HepG2 (cell line): ENCODE measurements around the gene NPB. TPM values are rescaled to one million over a fixed set of nuclear protein-coding genes. Genes with fewer than 3 reads are reported as not detected.

Experiments used
- ATAC-seq: fragments of 200-7000 bp; cut with Tn5 transposase; 3 replicates; pipeline ENCODE4 v1.9.1; 2020; ENCODE audit warnings: mild to moderate bottlenecking, moderate library complexity
- BruUV-seq: library from RNA; stranded (reverse); fragments of 400-500 nt; replicated peaks from 2 replicates; lab custom pipeline; 2021; lab: Mats Ljungman, UMichigan
- CTCF ChIA-PET: fragments of 300-600 bp; formaldehyde crosslinking; extraction: SDS; loops from one replicate; lab custom pipeline; 2021; ENCODE audit warnings: low total read pairs, inconsistent platforms, low intra/inter-chr PET ratio; lab: Yijun Ruan, JAX
- POLR2A ChIA-PET: fragments of 350-600 bp; sonication (Branson Sonifier 250); formaldehyde crosslinking; loops from one replicate; lab custom pipeline; 2020; ENCODE audit warnings: antibody characterized with exemption, inconsistent platforms; lab: Yijun Ruan, JAX
- DNase-seq: peaks from one replicate; pipeline ENCODE4 v3.0.0-alpha.2; 2015; ENCODE audit warnings: low spot score
- FAIRE-seq: peaks from 3 replicates; lab custom pipeline; 2011; peaks lifted over from hg19 to GRCh38; lab: Jason Lieb, UNC
- H2AFZ ChIP-seq: one replicate; pipeline ENCODE4 v1.6.1; 2011; ENCODE audit warnings: low read length, inconsistent platforms
- H3K27ac ChIP-seq: fragments of 300-600 bp; 3 replicates; pipeline ENCODE4 v1.8.0; 2011; ENCODE audit warnings: mixed run types, mild to moderate bottlenecking, mixed read lengths, low read length, inconsistent platforms; ENCODE audit not compliant: insufficient read depth; ENCODE audit errors: extremely low read length
- H3K27me3 ChIP-seq, 2 experiments: fragments of 200-600 bp in 1 of 2; 2 replicates in 1 of 2; 3 replicates in 1 of 2; pipeline versions ENCODE4 v1.6.0 to v1.8.0; 2011; ENCODE audit warnings: low read length in 2 of 2, mild to moderate bottlenecking in 2 of 2, moderate library complexity in 2 of 2, inconsistent platforms in 1 of 2; ENCODE audit not compliant: insufficient read depth in 2 of 2, control insufficient read depth in 1 of 2
- H3K36me3 ChIP-seq, 2 experiments: fragments of 200-600 bp in 1 of 2; replicated peaks in 1 of 2; 2 replicates in 1 of 2; 3 replicates in 1 of 2; pipeline versions ENCODE4 v1.5.1 to v1.8.0; 2011; ENCODE audit warnings: low read length in 2 of 2, inconsistent platforms in 1 of 2; ENCODE audit not compliant: insufficient read depth in 2 of 2, control insufficient read depth in 1 of 2
- H3K4me1 ChIP-seq: 2 replicates; pipeline ENCODE4 v1.5.1; 2012; ENCODE audit warnings: low read length, inconsistent platforms; ENCODE audit not compliant: insufficient read depth
- H3K4me2 ChIP-seq: 2 replicates; pipeline ENCODE4 v1.6.0; 2011; ENCODE audit warnings: low read depth, low read length, inconsistent platforms
- H3K4me3 ChIP-seq, 3 experiments: fragments of 200-600 bp in 1 of 3; sonication (generic), shearing (Covaris generic) in 1 of 3; replicated peaks in 1 of 3; 2 replicates each; pipeline ENCODE4 v1.5.1; 2011 to 2016; ENCODE audit warnings: low read length in 3 of 3, inconsistent platforms in 2 of 3, low read depth in 2 of 3, mild to moderate bottlenecking in 2 of 3, control low read depth in 1 of 3, mixed read lengths in 1 of 3; ENCODE audit not compliant: insufficient read depth in 1 of 3
- H3K79me2 ChIP-seq: one replicate; pipeline ENCODE4 v1.6.1; 2011; ENCODE audit warnings: low read length, inconsistent platforms; ENCODE audit not compliant: insufficient read depth
- H3K9ac ChIP-seq: 2 replicates; pipeline ENCODE4 v1.6.0; 2011; ENCODE audit warnings: mild to moderate bottlenecking, low read depth, low read length, inconsistent platforms; ENCODE audit not compliant: insufficient read depth
- H3K9me3 ChIP-seq: 2 replicates; pipeline ENCODE4 v1.5.1; 2012; ENCODE audit warnings: mild to moderate bottlenecking, low read length
- H4K20me1 ChIP-seq: 2 replicates; pipeline ENCODE4 v1.6.0; 2011; ENCODE audit warnings: inconsistent platforms, mild to moderate bottlenecking, low read length, moderate library complexity; ENCODE audit not compliant: insufficient read depth
- AGO2 ChIP-seq: fragments of 200-400 bp; formaldehyde crosslinking; optimal IDR thresholded peaks from 2 replicates; pipeline ENCODE3; 2017; ENCODE audit warnings: mild to moderate bottlenecking, low read depth, low read length, moderate library complexity
- POLR2A ChIP-seq, 2 experiments: IDR thresholded peaks; 2 replicates each; pipeline ENCODE4 v1.6.1; 2011; ENCODE audit warnings: low read depth in 2 of 2, low read length in 2 of 2, mild to moderate bottlenecking in 1 of 2, moderate library complexity in 1 of 2; ENCODE audit not compliant: insufficient read depth in 1 of 2
- RBFOX2 ChIP-seq: fragments of 200-400 bp; formaldehyde crosslinking; IDR thresholded peaks from 2 replicates; pipeline ENCODE4 v1.6.1; 2017; ENCODE audit warnings: low read depth, mild to moderate bottlenecking, low read length
- ZBTB33 ChIP-seq: sonication (generic); formaldehyde crosslinking; IDR thresholded peaks from 2 replicates; pipeline ENCODE4 v1.4.0; 2020; ENCODE audit warnings: missing genetic modification reagents
- ZBTB49 ChIP-seq: sonication (generic); formaldehyde crosslinking; IDR thresholded peaks from 2 replicates; pipeline ENCODE4 v1.4.0; 2020; ENCODE audit warnings: missing genetic modification reagents, borderline replicate concordance
- WGBS: methylation state at CpG from one replicate; pipeline ENCODE4 v1.1.6; 2017; ENCODE audit warnings: low lambda C conversion rate; 5-methylcytosine and 5-hydroxymethylcytosine counted together
- in situ Hi-C: cut with HindIII; loops from 2 replicates; pipeline ENCODE4 v1.10.0; 2017; ENCODE audit warnings: low pct_unique_long_range_greater_than_20kb; ENCODE audit not compliant: extremely low pct_ligation_motif_present
- intact Hi-C: fragments of 100-400 bp; cut with micrococcal nuclease; formaldehyde crosslinking; loops from one replicate; pipeline ENCODE4 v1.10.0; 2022; ENCODE audit not compliant: unreplicated experiment
- polyA plus RNA-seq, 8 experiments: library from polyadenylated mRNA; depleted of rRNA in 3 of 8; stranded (reverse) in 7 of 8; unstranded in 1 of 8; fragments of >200 nt; fragmentation: Illumina TruSeq in 4 of 8; extraction: Trizol in 4 of 8; gene quantifications; 2 replicates each; pipeline versions ENCODE4 v1.2.1 to v1.2.3, GENCODE V29; 2011 to 2016; ENCODE audit warnings: low read depth in 4 of 8, missing spikeins in 1 of 8, mixed read lengths in 1 of 8; ENCODE audit not compliant: insufficient read depth in 1 of 8
- total RNA-seq, 5 experiments: library from RNA; depleted of rRNA; stranded (reverse); fragments of >200 nt; fragmentation: Illumina TruSeq; extraction: Trizol; gene quantifications; 2 replicates each; pipeline ENCODE4 v1.2.3, GENCODE V29; 2016; ENCODE audit warnings: low read depth in 1 of 5

NPB gene
- total and polyA plus RNA-seq, 2 of the 13 experiments (the other 11 are each of a cell fraction or from before 2014, with no cell fraction given) = 0.11 to 0.93 TPM

GRCh38 chr17:81898029-81898866, 3.8 kb upstream of the NPB start:
- ATAC-seq (peak; percentile 0), DNase-seq (no peak), FAIRE-seq (no peak)
- Histone ChIP-seq H3K27ac (no peak overlapping the region), H2AFZ (no peak overlapping the region), H3K4me1 (peaks cover 18% of the 10 kb centered on the region), H4K20me1 (no peaks in the 10 kb centered on the region; the same call in 1 of the 2 replicates), H3K4me3 (no peak overlapping the region), H3K79me2 (no peaks in the 10 kb centered on the region), H3K4me2 (no peak overlapping the region), H3K36me3 (peaks cover 17 to 35% of the 10 kb centered on the region in 2 experiments; a peak in 4 of 5 replicates), H3K9ac (no peak overlapping the region), H3K27me3 (no peaks in the 10 kb centered on the region), H3K9me3 (no peaks in the 10 kb centered on the region)
- BruUV-seq = no TSS peak
- in situ Hi-C loops (no loop called here), intact Hi-C loops (no loop called here)
- TF ChIP-seq RBFOX2 (peak; percentile 40; the same call in 1 of the 2 replicates), ZBTB33 (CRISPR knock-in tag) (0 out of 2 replicates have a peak, but pooled peaks have one; percentile 28), AGO2 (peak; percentile 10), POLR2A (IDR thresholded peaks at IDR 0.05; ENCODE audit: insufficient read depth in 1 of 2, low read depth in 2 of 2, low read length in 2 of 2) (peak in 1 of 2 experiments; percentile 11; a peak in 2 of 4 replicates), ZBTB49 (CRISPR knock-in tag) (no peak)
- 84% methylated on average over 19 of the region's 19 CpGs for WGBS
- POLR2A ChIA-PET = interaction anchor here (1.0 to 1.5 kb wide), 3 partner anchors 12 to 38 kb away, joined by 3 to 4 read pairs (median 3); no protein-coding TSS in a partner anchor
- CTCF ChIA-PET = no interaction called here
